HT-29 (cell line): ENCODE measurements around the gene PPFIBP2. TPM values are rescaled to one million over a fixed set of nuclear protein-coding genes. Genes with fewer than 3 reads are reported as not detected.
A peak's percentile ranks its signal among the peaks of the same experiment; 100 is the strongest.

ENCODE experiments used
- DNase-seq: peaks from one replicate; pipeline ENCODE4 v3.0.0-alpha.2; 2015; ENCODE audit warnings: low spot score
- total RNA-seq: library from RNA; depleted of rRNA; stranded (reverse); fragments of >200 nt; shearing (Covaris generic); gene quantifications from 2 replicates; pipeline ENCODE4 v1.2.3, GENCODE V29; 2014; rRNA removed

The PPFIBP2 gene
- total RNA-seq, result 25.7 and 31.4 TPM in 2 replicates

- peak; percentile 80 for DNase-seq
Measured at GRCh38 chr11:7513234-7514098, at the start of gene PPFIBP2. Gene PPFIBP2 (plus strand): TSS chr11:7513999. CDS start chr11:7549476, 35,477 bp downstream.

- no peak for DNase-seq
Measured at GRCh38 chr11:7467652-7468051, 46.1 kb upstream of the PPFIBP2 start.

- no peak for DNase-seq
Measured at GRCh38 chr11:7469351-7469865, 44.4 kb upstream of the PPFIBP2 start.

- no peak for DNase-seq
Measured at GRCh38 chr11:7471071-7471470, 42.7 kb upstream of the PPFIBP2 start.

- DNase-seq, result no peak
Measured at GRCh38 chr11:7473717-7474116, 40.1 kb upstream of the PPFIBP2 start.

- no peak for DNase-seq
Measured at GRCh38 chr11:7480113-7480512, 33.7 kb upstream of the PPFIBP2 start.

GRCh38 chr11:7484131-7484530, 29.7 kb upstream of the PPFIBP2 start:
- no peak for DNase-seq

GRCh38 chr11:7484645-7485044, 29.2 kb upstream of the PPFIBP2 start:
- DNase-seq, result no peak

- no peak for DNase-seq
Measured at GRCh38 chr11:7485186-7486097, 28.4 kb upstream of the PPFIBP2 start, which contains the start of gene OLFML1. Gene OLFML1 (plus strand): TSS chr11:7485506. CDS start chr11:7485876, 370 bp downstream.

- no peak for DNase-seq
Measured at GRCh38 chr11:7486098-7486780, 27.6 kb upstream of the PPFIBP2 start.

GRCh38 chr11:7486781-7487140, 27.0 kb upstream of the PPFIBP2 start:
- no peak for DNase-seq

- no peak for DNase-seq
Measured at GRCh38 chr11:7487360-7487759, 26.4 kb upstream of the PPFIBP2 start.

- no peak for DNase-seq
Measured at GRCh38 chr11:7488681-7489080, 25.1 kb upstream of the PPFIBP2 start.

GRCh38 chr11:7489376-7489775, 24.4 kb upstream of the PPFIBP2 start:
- no peak for DNase-seq

GRCh38 chr11:7490054-7490453, 23.7 kb upstream of the PPFIBP2 start:
- DNase-seq, result no peak

GRCh38 chr11:7490535-7490934, 23.3 kb upstream of the PPFIBP2 start:
- DNase-seq, result no peak

- no peak for DNase-seq
Measured at GRCh38 chr11:7492253-7492652, 21.5 kb upstream of the PPFIBP2 start.

GRCh38 chr11:7493670-7494069, 20.1 kb upstream of the PPFIBP2 start:
- no peak for DNase-seq

- DNase-seq, result no peak
Measured at GRCh38 chr11:7494086-7494745, 19.6 kb upstream of the PPFIBP2 start.

GRCh38 chr11:7495882-7496551, 17.8 kb upstream of the PPFIBP2 start:
- no peak for DNase-seq
